Heart right ventricle (tissue), 16 donors: ENCODE measurements around the gene RANGRF. TPM values are rescaled to one million over a fixed set of nuclear protein-coding genes. Genes with fewer than 3 reads are reported as not detected.

Source experiments
- ATAC-seq, 8 donors: fragments of 200-7000 bp; cut with Tn5 transposase; one replicate each; pipeline ENCODE4 v1.9.1; 2020; ENCODE audit warnings: mild to moderate bottlenecking in 8 of 8, moderate library complexity in 8 of 8, moderate number of reproducible peaks in 1 of 8
- DNase-seq, 2 donors: peaks; one replicate each; pipeline ENCODE4 v3.0.0-alpha.2; 2020
- H3K27ac ChIP-seq, 10 donors: fragments of 200-600 bp; sonication (generic) in 2 of 10; one replicate each; pipeline versions ENCODE4 v1.5.0 to v1.8.0; 2020 to 2022; ENCODE audit warnings: mild to moderate bottlenecking in 3 of 10
- H3K27me3 ChIP-seq, 7 donors: fragments of 200-600 bp; one replicate each; pipeline ENCODE4 v1.8.0; 2021 to 2022; ENCODE audit warnings: mild to moderate bottlenecking in 2 of 7
- H3K36me3 ChIP-seq, 9 donors: fragments of 200-600 bp; sonication (generic) in 1 of 9; one replicate each; pipeline versions ENCODE4 v1.5.0 to v1.8.0; 2020 to 2022; ENCODE audit warnings: mild to moderate bottlenecking in 2 of 9
- H3K4me1 ChIP-seq, 9 donors: fragments of 200-600 bp; sonication (generic) in 1 of 9; one replicate each; pipeline versions ENCODE4 v1.5.0 to v1.8.0; 2020 to 2022; ENCODE audit warnings: mild to moderate bottlenecking in 4 of 9
- H3K4me3 ChIP-seq, 10 donors: fragments of 200-600 bp; sonication (generic) in 2 of 10; one replicate each; pipeline versions ENCODE4 v1.5.0 to v1.8.0; 2020 to 2022; ENCODE audit warnings: mild to moderate bottlenecking in 7 of 10, moderate library complexity in 2 of 10
- H3K9me3 ChIP-seq, 11 donors: fragments of 200-600 bp in 10 of 11; sonication (generic) in 2 of 11; one replicate each; pipeline versions ENCODE4 v1.5.0 to v1.8.0; 2013 to 2022; ENCODE audit warnings: mild to moderate bottlenecking in 2 of 11, control low read depth in 1 of 11, moderate library complexity in 1 of 11
- WGBS, 2 donors: extraction: QIAGEN DNeasy Blood & Tissue Kit; methylation state at CpG; one replicate each; pipeline ENCODE4 v1.1.7; 2013; ENCODE audit warnings: inconsistent platforms in 1 of 2; 5-methylcytosine and 5-hydroxymethylcytosine counted together
- intact Hi-C, 10 donors: fragments of 100-400 bp; cut with DNase I; formaldehyde crosslinking; loops; one replicate each; pipeline versions ENCODE4 v1.11.1 to v1.14.2; 2022
- polyA plus RNA-seq, 2 donors: library from polyadenylated mRNA; stranded (reverse); fragments of 200-250 nt; gene quantifications; one replicate each; pipeline ENCODE4 v1.2.3, GENCODE V29; 2013
- total RNA-seq, 10 donors: library from RNA; stranded (reverse); fragmentation: NEBNext Ultra II Directional in 3 of 10; extraction: Animal tissue kit (Norgen Biotek cat#: 25700) in 3 of 10; gene quantifications; one replicate each; pipeline versions ENCODE4 v1.2.1 to v1.2.4, GENCODE V29; 2021 to 2023
- TF ChIP-seq, protein P1 (sequence below), 9 donors: fragments of 200-600 bp; sonication (generic) in 2 of 9; IDR thresholded peaks; one replicate each; pipeline versions ENCODE4 v1.5.0 to v1.8.0; 2021 to 2022; ENCODE audit warnings: antibody characterized with exemption in 9 of 9, mild to moderate bottlenecking in 5 of 9, moderate library complexity in 1 of 9
- donor health status: Arrhythmogenic right ventricular cardiomyopathy.
- donor health status: ischemic (EF 13 %, LVEDD 7.1; RV severe dilation, severe dysfunction).
- donor health status: healthy with polysubstance abuse.
- donor health status: DM: no; HTN: yes; CAD: no.
- donor health status: DM: no; HTN: no; CAD: no.
- donor health status: ischemic (EF 25% LVEDD 6.9; RV normal size, moderate dysfunction).
- donor health status: ischemic (EF 25% LVEDD 5.7; RV mildly dilated, moderate dysfunction).
- donor health status: healthy.
- donor health status: DM: yes; HTN: yes; CAD: no.
- donor health status: Ischemic cardiomyopathy.
- donor health status: ischemic (EF 35%, LVEDD 5.7; RV mildly dilated, moderate dysfunction).
- donor health status: nonischemic (EF 11% LVEDD 7.7; RV severe dilation, severe dysfunction).
- donor health status: DM: yes; HTN: yes; CAD: no.
- donor health status: PGD.
- donor health status: ischemic (EF 29% LVEDD 5.4; RV normal size, mild dysfunction).
- donor health status: nonischemic (EF 23%, LVEDD 6.1; RV moderate dilation, normal function).

The RANGRF gene
- total and polyA plus RNA-seq, 12 donors: 20.7 to 53.5 (median 24.8) TPM

DNA sequence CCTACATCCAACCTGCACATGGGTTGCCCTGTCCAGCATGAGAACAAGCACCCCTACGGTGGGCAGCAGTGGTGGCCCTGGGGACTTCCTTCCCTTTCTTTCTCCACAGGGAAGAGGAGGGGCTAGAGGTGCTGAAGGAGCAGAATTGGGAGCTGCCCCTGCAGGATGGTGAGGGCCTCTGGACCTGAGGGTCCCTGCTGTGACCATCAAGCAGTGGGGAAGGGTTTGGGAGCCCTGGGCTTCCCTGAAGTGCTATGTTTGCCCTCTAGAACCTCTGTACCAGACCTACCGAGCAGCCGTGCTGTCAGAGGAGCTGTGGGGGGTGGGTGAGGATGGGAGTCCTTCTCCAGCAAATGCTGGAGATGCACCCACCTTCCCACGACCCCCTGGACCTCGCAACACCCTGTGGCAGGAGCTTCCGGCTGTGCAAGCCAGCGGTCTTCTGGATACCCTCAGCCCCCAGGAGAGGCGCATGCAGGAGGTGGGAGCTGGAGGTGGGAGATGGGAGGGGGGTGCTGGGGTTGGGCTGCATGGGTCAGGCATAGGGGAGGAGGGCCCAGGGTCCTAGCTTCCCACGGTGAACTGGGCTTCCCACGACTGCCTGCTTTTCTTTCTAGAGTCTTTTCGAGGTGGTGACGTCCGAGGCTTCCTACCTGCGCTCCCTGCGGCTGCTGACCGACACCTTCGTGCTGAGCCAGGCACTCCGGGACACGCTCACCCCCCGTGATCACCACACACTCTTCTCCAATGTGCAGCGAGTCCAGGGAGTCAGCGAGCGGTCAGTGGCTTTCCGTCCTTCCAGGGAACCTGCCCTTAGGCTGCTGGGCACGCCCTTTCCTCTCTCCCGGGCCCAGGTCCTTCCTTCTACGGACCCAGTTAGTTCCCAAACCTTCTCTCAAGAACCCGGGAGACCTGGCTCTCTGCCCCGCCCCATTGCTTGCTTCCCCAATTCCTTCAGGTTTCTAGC lies 26.6 kb downstream of the RANGRF start:
- H3K4me3 ChIP-seq: peak overlapping the region in 6 of 10 donors; percentile 5 to 25 (median 15)
- peak overlapping the region in 3 of 10 donors; percentile 10 to 90 (median 15) for H3K27ac ChIP-seq
- WGBS, 2 donors: 18 to 22% methylated on average over 29 of the region's 29 CpGs
- peaks cover 0 to 68% (median 8%) of the 10 kb centered on the region in 9 donors for H3K36me3 ChIP-seq
- intact Hi-C loops: loop anchor here in 5 of 10 donors (5.0 to 10.0 kb wide), 4 partner anchors 42 to 62 kb away; partner anchors contain the start of gene KRABD2 (in 1 of the 5)
- H3K9me3 ChIP-seq: no peaks in the 10 kb centered on the region
- H3K4me1 ChIP-seq: peaks cover 7 to 42% (median 19%) of the 10 kb centered on the region in 9 donors
- no peak for ATAC-seq
- H3K27me3 ChIP-seq: peaks cover 0 to 60% (median 29%) of the 10 kb centered on the region in 7 donors
- no peak for DNase-seq
- TF ChIP-seq, protein P1, sequence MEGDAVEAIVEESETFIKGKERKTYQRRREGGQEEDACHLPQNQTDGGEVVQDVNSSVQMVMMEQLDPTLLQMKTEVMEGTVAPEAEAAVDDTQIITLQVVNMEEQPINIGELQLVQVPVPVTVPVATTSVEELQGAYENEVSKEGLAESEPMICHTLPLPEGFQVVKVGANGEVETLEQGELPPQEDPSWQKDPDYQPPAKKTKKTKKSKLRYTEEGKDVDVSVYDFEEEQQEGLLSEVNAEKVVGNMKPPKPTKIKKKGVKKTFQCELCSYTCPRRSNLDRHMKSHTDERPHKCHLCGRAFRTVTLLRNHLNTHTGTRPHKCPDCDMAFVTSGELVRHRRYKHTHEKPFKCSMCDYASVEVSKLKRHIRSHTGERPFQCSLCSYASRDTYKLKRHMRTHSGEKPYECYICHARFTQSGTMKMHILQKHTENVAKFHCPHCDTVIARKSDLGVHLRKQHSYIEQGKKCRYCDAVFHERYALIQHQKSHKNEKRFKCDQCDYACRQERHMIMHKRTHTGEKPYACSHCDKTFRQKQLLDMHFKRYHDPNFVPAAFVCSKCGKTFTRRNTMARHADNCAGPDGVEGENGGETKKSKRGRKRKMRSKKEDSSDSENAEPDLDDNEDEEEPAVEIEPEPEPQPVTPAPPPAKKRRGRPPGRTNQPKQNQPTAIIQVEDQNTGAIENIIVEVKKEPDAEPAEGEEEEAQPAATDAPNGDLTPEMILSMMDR (IDR thresholded peaks at IDR 0.05): no peak

DNA sequence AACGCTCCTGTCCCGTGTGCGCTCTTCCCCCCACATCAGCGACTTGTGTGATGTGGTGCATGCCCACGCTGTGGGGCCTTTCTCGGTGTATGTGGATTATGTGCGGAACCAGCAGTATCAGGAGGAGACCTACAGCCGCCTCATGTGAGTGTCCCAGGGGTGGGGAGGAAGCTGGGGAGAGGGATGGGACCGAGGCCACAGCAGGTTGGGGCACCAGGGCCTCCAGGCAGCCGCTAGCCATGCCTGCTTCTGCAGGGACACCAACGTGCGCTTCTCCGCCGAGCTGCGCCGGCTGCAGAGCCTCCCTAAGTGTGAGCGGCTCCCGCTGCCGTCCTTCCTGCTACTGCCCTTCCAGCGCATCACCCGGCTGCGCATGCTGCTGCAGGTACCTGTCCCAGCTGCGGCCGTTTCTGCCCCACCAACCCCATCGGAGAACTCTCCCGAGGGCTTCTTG lies 27.3 kb downstream of the RANGRF start:
- no peak for ATAC-seq

DNA sequence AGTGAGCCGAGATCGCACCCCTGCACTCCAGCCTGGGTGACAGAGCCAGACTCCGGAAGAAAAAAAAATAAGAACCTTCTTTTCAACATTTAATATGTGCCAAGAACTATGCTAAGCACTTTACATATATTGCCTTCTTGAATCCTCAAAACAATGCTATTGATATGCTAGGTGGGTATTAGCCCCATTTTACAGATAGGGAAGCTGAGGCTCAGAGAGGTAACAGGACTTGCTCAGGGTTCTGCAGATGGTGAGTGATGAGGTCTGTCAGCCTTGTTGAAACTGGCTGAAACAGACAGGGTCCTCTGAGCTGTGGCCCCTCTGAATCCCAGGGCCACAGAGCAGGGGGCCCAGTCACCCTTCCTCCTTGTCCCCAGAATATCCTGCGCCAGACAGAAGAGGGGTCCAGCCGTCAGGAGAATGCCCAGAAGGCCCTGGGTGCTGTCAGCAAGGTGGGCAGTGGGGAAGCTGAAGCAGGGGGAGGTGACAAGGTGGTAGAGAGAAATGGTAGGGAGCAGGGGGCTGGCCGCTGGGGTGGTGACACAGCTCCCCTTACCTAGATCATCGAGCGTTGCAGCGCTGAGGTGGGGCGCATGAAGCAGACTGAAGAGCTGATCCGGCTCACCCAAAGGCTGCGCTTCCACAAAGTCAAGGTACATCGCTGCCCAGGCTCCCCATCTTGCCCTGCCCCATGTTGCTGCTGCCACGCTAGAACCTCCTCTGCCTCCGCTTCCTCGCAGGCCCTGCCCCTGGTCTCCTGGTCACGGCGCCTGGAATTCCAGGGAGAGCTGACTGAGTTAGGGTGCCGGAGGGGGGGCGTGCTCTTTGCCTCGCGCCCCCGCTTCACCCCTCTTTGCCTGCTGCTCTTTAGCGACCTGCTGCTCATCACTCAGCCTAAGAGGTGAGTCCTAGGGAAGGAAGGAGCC lies 29.8 kb downstream of the RANGRF start:
- WGBS, 2 donors: 76 to 79% methylated on average over 24 of the region's 24 CpGs

More for the DNA sequence above, 27.3 kb downstream of the RANGRF start:
- 30 to 43% methylated on average over 26 of the region's 26 CpGs for WGBS, 2 donors
- DNase-seq: no peak
- Histone ChIP-seq H3K27ac (peak overlapping the region in 1 of 10 donors; percentile 90), H3K4me1 (peaks cover 7 to 42% (median 19%) of the 10 kb centered on the region in 9 donors), H3K36me3 (peaks cover 0 to 76% (median 8%) of the 10 kb centered on the region in 9 donors), H3K9me3 (no peaks in the 10 kb centered on the region), H3K27me3 (peaks cover 0 to 60% (median 29%) of the 10 kb centered on the region in 7 donors), H3K4me3 (peak overlapping the region in 6 of 10 donors; percentile 5 to 25 (median 15))
- intact Hi-C loops: loop anchor here in 2 of 10 donors (10.0 kb wide), 1 partner anchor 49 kb away; no protein-coding TSS in a partner anchor
- TF ChIP-seq, protein P1 (IDR thresholded peaks at IDR 0.05): no peak

More for the DNA sequence above, 29.8 kb downstream of the RANGRF start:
- Histone ChIP-seq H3K9me3 (no peaks in the 10 kb centered on the region), H3K4me3 (no peak overlapping the region), H3K27ac (no peak overlapping the region), H3K27me3 (peaks cover 0 to 44% (median 23%) of the 10 kb centered on the region in 7 donors), H3K4me1 (peaks cover 7 to 37% (median 17%) of the 10 kb centered on the region in 9 donors), H3K36me3 (peaks cover 0 to 86% (median 8%) of the 10 kb centered on the region in 9 donors)
- intact Hi-C loops: loop anchor here in 2 of 10 donors (10.0 kb wide), 1 partner anchor 47 kb away; no protein-coding TSS in a partner anchor
- TF ChIP-seq, protein P1 (IDR thresholded peaks at IDR 0.05): no peak
- no peak for ATAC-seq
- no peak for DNase-seq
